ACHN (cell line): ENCODE data around the gene C19orf25.
"Not testable (repeated sequence)": the region's sequence is repeated elsewhere in the genome, so short reads cannot be mapped to it uniquely, and the experiment has no call there.

ENCODE experiments used
- DNase-seq: peaks from one replicate; pipeline ENCODE4 v3.0.0-alpha.2; 2015
- in situ Hi-C: cut with HindIII; loops from 2 replicates; pipeline ENCODE4 v1.10.0; 2017; ENCODE audit warnings: low sequenced_read_pairs, low pct_ligation_motif_present, low pct_unique_long_range_greater_than_20kb

C19orf25 gene

GRCh38 chr19:1486720-1487575 lies 7.9 kb upstream of the C19orf25 start:
- no peak for DNase-seq

GRCh38 chr19:1483979-1484428 lies 5.0 kb upstream of the C19orf25 start:
- no peak for DNase-seq
- in situ Hi-C loops, result no loop called here

More at GRCh38 chr19:1486720-1487575, 7.9 kb upstream of the C19orf25 start:
- in situ Hi-C loops, result no loop called here

DNA sequence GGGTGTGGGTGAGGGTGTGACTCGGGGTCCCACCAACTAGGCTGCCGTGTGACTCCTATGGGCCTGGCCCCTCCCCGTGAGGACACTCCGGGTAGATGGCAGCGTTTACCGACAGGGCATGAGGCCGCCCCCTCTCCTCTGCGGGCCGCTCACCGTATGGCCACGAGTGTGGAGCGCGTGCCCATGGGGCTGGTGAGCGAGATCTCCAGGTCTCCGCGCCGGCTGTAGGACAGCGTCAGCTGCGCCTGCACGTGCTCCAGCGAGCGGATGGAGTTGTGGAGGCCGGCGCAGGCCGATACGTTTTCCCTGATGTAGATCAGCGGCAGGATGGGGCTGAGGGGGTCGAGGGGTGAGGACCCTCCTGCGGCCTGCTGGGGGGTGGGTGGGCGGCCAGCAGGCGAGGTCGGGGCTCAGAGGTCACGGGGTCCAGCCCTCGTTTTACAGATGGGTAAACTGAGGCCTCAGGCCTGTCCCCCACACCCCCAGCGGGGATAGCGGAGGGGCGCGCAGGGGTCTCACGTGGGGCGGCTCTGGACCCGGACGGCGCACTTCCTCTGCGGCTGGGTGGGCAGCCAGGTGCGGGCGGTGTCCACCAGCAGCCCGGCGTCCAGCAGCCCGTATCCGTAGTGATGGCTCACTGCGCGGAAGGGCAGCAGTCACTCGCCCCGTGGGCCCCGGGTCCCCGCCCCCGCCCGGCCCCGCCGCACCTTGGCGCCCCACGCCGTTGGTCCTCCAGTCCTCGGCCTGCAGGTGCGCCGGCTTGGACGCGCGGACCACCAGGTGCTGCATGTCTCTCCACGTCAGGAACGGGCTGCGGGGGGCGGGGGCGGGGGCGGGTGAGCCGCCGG lies 4.3 kb upstream of the C19orf25 start:
- in situ Hi-C loops, result no loop called here
- no peak for DNase-seq

GRCh38 chr19:1482361-1483130 lies 3.5 kb upstream of the C19orf25 start:
- DNase-seq, result no peak
- in situ Hi-C loops, result no loop called here

GRCh38 chr19:1481893-1482360 lies 2.9 kb upstream of the C19orf25 start:
- in situ Hi-C loops, result no loop called here
- no peak for DNase-seq

DNA sequence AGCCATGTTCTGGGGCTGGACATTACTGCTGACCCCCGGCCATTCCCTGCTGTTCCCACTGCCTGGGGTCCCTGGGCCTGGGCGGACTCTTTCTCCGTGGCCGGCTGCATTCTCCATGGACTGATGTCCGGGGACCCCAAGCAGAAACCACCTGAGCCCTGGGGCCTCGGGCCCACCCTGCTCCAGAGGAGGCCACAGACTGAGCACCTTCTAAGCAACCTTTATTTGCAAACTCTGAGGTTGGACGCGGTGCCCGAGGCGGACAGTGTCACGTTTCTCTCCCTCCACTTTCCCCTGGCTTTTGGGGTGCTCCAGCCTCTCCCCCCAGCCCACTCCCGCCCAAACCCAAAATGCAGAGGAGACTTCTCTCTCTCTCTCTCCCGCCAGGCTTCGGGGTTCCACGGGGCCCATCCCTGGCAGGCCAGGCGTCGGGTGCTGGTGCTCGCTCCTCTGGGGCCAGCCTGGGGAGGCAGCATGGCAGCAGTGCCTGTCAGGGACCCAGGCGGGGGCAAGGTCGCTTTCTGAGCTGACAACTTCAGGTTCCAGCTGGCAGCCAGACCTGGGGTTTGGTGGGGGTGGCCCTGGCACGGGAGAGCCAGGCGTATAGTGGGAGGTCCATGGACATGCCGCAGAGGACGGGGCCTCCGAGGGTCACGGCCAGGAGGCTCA lies 2.3 kb upstream of the C19orf25 start:
- DNase-seq, result no peak
- in situ Hi-C loops, result no loop called here

GRCh38 chr19:1477056-1477455 lies 2.0 kb downstream of the C19orf25 start:
- DNase-seq, in situ Hi-C loops: not testable (repeated sequence)

DNA sequence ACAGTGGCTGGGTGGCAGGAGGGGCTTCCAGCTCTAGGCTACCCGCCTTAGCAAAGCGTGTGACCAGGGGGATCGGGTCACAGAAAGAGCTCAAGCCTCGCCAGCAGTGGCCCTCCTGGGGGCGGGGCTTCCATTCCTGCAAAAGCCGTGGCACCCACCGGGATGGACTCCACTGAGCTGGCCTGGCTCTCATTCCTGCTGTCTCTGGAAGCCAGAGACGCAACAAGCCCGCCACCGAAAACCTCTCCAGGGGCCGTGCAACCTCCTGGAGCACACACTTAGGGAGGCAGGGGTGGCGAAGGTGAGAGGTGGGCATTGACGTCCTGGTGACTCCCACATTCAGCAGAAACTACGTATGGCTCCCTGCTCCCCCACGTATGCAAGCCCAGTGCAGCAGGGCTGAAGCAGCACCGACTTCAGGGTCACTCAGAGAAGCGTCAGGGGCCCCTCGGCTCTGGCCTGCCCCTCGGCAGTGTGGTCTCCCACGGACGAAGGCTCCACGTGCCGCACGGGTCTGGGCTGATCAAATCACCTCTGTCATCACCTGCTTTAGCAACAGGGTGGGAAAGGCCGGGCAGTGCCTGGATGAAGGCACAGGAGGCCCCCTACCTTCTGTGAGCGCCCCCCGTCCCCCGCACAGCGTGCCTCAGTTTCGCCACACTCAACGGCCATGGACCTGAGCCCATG lies 3.1 kb downstream of the C19orf25 start:
- no peak for DNase-seq
- in situ Hi-C loops, result no loop called here

DNA sequence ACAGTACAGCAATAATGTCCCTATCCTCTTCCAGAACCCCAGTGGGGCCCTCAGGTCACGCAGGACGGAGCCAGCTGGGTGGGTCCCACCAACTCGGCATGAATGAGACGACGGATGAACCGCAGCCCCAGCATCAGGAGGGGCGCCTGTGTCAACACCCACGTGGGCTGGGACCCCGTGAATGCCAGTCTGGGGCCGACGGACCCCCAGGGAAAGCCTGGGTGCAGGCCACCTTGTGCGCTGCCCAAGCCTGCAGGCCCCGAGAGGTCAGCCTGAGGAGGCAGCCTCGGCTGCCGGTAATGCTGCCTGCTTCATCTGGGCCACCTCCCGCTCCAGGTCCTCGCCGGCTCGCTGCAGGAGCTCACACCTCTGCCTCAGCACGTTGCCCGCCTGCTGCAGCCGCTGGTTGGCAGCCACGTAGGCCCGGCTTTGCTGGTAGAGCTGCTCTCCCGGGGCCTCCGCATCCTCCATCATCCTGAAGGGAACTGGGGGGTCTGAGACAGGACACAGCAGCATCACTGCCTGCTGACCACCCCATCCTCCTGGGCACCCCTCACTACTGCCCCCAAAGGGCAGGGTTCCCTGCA lies 4.2 kb downstream of the C19orf25 start:
- in situ Hi-C loops, result no loop called here
- no peak for DNase-seq

GRCh38 chr19:1474011-1474764 lies 4.8 kb downstream of the C19orf25 start:
- no peak for DNase-seq
- in situ Hi-C loops, result no loop called here

- DNase-seq, result no peak
- in situ Hi-C loops, result no loop called here
These were observed 5.7 kb downstream of the C19orf25 start for GRCh38 chr19:1473085-1473851.

DNA sequence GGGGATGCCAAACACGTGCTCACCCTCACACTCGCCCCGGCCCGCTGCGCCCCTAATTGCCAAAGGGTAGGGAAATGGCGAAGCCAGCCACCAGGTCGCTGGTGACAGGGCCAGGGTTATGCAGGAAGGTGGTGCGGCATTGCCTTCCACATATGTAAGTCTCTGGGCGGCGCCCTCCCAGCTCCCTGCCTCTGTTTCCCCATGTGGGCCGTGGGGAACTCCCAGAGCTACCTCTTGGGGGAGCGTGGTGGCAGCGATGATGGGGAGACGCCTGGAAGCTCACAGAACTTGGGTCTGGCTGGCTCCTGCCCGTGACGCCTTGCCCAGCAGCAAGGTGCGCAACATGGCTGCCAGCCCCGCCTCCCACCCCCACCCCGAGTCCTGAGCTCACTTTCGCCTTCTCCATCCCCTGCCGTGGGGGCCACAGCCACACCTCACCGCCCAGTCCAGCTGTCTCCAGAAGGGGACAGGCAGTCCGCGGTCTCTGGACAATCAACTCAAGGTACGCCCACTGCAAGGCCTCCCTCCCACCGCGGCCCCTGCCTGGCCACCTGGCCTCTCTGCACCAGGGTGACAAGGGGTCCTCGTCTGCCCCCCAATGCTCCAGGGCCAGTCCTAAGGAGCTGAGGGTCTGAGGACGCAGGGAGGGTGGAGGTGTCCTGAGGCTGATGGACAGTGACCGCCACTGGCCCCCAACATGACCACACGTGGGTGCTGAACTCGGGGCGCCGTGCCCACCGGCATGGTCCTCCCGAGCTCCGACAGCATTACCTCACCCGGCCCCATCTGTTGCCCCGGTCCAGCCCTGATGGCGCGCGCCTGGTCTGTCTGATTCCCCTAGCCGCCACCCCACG lies 6.6 kb downstream of the C19orf25 start:
- no peak for DNase-seq
- in situ Hi-C loops, result no loop called here

DNA sequence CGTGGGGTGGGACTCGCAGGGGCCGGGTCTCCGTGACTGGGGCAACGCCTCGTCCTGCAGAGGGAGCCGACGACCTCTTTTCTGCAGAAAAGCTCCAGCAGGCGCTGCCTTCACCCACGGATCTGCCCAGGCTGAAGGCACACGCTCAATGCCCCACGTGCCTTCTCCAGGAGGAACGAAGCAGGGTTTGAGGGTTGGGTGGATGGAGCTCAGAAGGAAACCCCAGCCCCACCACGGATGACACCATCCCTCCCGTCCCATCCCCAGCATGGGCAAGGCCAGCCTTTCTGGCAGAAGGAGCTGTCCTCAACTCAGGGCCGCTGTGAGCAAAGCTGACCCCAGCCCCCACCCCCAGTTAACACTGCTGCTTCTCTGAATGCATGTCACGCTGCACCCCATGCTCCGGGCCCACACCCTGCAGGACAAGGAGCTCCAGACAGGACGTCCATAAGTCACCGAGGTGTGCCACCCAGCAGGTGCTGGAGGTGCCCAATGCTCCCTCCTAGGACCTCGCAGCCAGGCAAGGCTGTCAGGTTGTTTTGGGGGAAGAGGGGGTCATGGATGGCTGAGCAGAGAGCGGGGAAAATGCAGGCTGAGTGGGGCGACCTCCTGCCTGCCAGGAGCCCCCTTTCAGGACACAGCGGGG lies 7.4 kb downstream of the C19orf25 start:
- no peak for DNase-seq
- in situ Hi-C loops, result no loop called here

GRCh38 chr19:1471010-1471514 lies 8.0 kb downstream of the C19orf25 start:
- in situ Hi-C loops, result no loop called here
- no peak for DNase-seq
